SKM-1 treated with dmso at 0.1 percent for 144 hours (cell line): ENCODE results near the gene SCN5A.
A peak's percentile ranks its signal among the peaks of the same experiment; 100 is the strongest.

Experiments used
- DNase-seq: peaks from one replicate; lab custom pipeline; 2025; ENCODE audit not compliant: unreplicated experiment; lab: John Stamatoyannopoulos, UW

Gene SCN5A

GRCh38 chr3:38648024-38648658 is 1.3 kb downstream of the SCN5A start:
- DNase-seq, result no peak

- no peak for DNase-seq
These were observed 2.1 kb downstream of the SCN5A start for GRCh38 chr3:38647217-38647970.

GRCh38 chr3:38646630-38647029 is 2.9 kb downstream of the SCN5A start:
- DNase-seq, result peak; percentile 50

DNA sequence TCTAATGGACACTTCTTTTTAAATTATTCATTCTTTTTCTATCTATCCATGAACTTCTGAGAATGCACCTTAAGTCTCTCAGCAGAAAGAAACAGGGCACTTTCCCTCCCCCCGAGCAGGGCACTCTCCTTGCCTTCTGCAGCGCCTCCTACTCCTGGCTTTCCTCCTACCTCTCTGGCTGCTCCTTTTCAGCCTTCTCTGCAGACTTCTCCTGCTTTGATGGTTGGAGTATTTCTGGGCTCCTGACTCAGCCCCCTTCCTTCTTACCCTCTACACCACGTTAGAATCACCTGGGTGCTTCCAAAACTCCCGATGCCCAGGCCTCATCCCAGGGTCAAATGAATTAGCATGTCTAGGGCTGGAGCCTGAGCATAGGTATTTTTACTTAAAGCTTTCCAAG is 3.4 kb downstream of the SCN5A start:
- no peak for DNase-seq

GRCh38 chr3:38645601-38646000 is 3.9 kb downstream of the SCN5A start:
- no peak for DNase-seq

- no peak for DNase-seq
These were observed 4.4 kb downstream of the SCN5A start for GRCh38 chr3:38645076-38645475.

- DNase-seq, result no peak
These were observed 4.8 kb downstream of the SCN5A start for GRCh38 chr3:38644662-38645053.

- DNase-seq, result no peak
These were observed 5.3 kb downstream of the SCN5A start for GRCh38 chr3:38644016-38644661.

- DNase-seq, result no peak
These were observed 5.9 kb downstream of the SCN5A start for GRCh38 chr3:38643592-38643991.

DNA sequence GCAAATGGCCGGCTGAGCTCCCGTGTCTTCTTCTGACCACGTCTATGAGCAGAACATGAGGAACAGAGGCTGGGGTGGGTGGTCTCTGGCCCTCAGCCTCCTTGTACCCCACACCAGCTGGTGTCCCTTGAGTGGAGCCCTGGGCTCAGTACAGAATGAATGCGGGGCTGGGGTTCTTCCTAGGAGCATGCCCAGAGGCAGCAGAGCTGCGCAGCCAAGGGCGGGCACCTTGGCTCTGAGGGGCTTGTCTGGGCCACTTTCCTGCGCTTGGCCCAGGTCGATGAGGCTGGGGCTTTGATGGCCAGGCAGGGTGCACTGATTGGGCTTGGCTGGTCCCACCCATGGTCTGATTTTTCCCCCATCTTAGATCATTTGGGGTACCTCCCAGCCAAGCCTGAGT is 6.4 kb downstream of the SCN5A start:
- DNase-seq, result no peak

DNA sequence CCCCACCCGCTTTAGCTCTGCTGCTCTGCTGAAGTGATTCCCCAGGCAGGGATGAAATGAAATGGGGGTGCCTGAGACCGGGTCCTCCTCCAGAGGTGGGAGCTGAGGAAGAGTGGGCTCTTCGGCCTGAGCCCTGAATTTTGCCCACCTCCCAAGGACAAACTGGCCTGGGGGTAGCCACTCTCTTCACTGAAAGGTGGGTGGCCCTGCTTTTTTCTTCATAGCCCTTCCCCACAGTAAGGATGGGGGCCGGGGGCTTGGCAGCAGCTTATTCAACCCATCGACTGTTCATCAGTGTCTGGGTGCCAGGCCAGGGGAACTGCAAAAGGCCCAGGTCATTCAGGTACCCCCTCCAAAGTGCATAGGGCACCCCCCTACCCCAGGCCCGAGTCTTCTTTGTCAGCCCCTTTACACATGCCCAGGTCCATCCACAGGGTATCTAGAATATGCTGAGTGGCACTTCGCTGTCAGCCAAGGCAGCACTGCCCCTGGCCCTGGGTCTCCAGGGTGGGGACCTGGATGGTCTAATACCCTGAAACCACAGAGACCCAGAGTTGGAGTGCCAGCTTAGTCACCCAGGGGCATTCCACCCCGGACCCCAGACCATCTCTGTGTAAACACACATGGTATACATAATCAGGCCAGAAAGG is 7.9 kb downstream of the SCN5A start:
- DNase-seq, result no peak

DNA sequence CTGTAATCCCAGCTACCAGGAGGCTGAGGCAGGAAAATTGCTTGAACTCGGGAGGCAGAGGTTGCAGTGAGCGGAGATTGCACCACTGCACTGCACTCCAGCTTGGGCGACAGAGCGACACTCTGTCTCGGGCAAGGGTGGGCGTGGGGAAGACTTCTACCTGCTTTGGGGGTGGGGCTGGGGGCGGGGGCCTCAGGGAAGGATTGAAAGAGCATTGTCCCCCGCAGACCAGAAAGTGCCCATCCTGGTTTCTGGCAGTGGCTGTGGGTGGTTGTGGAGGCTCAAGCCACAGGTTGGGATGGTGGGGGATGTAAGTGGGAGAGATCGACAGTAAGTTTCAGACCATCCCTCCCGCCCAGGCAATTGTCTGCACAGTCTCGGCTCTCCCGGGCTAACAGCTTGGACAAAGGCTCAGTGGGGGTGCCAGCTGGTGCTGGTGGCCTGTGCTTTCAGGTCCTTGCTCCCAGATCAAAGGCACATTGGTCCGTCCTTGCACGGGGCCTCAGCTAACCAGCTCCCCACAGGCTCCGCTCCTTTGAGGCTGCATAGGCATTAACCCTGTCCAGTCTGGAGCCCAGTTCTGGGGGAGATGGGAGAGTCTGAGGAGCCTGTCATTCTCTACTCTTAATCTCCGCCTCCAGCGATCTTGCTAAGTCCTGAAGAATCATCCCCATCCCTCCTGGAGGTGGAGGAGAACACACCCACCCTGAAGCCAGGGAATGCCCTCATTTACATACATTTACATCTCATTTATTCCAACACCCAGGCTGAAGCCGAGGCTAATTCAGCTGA is 8.6 kb downstream of the SCN5A start:
- no peak for DNase-seq

DNA sequence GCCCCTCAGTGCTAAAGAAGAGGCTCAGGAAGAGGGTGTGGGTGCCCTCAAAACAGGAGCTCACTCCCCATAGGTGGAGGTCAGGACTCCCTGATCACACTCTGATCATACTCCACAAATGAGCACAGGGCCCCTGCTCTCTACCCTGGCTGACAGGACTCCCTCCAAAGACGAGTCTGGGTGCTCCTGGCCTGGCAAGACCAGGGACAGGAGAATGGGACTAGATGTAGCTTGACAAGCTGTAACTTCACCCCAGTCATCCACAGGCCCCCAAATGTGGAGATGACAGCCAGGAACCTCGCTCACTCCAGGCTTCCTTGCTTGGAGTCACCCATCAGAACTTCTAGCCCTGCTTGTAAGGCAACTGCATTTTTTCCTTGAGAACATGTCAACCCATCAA is 11.1 kb downstream of the SCN5A start:
- no peak for DNase-seq

- no peak for DNase-seq
These were observed 11.6 kb downstream of the SCN5A start for GRCh38 chr3:38637906-38638305.

DNA sequence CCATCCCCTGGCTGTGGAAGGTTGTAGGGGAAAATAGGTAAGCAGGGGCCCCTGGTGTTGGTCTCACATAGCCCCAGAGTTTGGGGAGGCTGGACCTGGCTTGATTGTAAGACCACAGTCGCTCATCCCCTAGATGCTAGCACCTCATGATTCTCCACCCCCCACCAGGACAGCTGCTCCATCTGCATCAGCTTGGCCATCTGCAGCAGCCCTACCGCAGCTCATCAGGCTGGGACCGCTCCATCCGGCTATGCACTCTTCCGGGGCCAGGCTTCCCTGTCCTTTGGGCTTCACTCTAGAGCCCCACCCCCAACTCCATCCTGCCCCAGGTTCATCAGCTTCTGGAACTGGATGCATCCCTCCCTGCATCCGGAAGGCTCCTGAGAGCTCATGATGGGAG is 12.6 kb downstream of the SCN5A start:
- no peak for DNase-seq

DNA sequence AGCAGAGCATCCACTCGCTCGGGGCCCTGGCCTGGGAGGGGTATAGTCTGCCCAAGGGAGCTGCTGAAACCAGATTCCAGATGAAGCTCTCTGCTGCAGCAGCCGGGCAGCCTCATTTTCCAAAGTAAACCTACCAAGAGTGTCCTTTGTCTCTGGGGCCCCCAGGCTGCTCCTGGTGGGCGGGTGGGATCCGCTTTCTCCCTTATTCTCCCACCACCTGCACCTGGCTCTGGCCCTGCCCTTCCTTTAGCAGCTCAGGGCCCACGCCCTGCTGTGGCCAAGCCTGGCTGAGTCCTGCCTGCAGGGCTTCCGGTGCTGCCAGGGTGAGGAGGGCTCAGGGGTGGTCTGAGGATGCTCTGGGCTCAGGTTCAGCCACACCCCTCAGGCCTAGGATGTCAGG is 13.0 kb downstream of the SCN5A start:
- no peak for DNase-seq

- DNase-seq, result no peak
These were observed 15.4 kb downstream of the SCN5A start for GRCh38 chr3:38634111-38634510.

DNA sequence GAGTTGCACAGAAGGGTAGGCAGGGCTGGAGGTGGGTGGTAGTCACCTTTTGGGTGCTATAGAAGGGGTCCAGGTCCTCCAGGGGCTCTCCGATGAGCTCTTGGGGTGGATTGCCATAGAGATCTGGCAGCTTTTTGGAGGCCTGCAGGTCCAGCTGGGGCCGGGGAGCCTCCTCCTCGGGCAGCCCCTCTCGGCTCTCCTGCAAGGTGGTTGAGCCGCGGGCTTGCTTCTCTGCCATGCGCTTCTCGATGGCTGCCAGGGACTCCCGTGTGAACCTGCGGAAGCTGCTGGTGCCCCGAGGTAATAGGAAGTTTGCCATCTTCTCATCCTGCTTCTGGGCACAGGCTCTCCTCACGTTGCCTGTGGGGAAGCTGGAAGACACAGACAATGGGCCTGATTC is 16.5 kb downstream of the SCN5A start:
- no peak for DNase-seq

DNA sequence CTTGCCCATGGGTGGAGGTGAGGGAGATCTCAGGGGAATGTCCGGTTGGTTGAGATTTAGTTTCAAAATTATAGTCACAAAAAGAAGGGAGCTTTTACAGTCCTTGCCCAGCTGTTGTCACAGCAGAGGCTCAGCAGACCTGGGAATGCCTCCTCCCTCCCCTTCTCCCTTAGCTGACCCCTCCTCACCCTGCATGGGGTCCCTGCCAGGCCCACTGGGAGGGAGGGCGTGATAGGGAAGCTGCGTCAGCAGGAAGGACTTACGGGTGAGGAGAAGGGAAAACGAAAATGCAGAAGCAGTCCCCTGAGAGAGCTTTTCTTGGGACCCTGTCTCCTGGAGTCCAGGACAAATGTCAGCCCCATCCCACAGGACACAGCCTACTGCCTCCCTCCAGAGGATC is 18.9 kb downstream of the SCN5A start:
- no peak for DNase-seq

GRCh38 chr3:38630070-38630469 is 19.4 kb downstream of the SCN5A start:
- no peak for DNase-seq

GRCh38 chr3:38628835-38629234 is 20.7 kb downstream of the SCN5A start:
- DNase-seq, result no peak
